Subcutaneous abdominal adipose tissue (tissue), 5 donors: ENCODE data around the gene STK32C.

Source experiments
- H3K27ac ChIP-seq: one replicate; pipeline ENCODE4 v1.7.0; 2013; ENCODE audit warnings: low read depth, mild to moderate bottlenecking, inconsistent platforms, low read length, moderate library complexity
- H3K27me3 ChIP-seq, 5 donors: one replicate each; pipeline ENCODE4 v1.7.0; 2013; ENCODE audit warnings: low read length in 5 of 5, inconsistent platforms in 1 of 5; ENCODE audit not compliant: control insufficient read depth in 5 of 5, insufficient read depth in 4 of 5
- H3K36me3 ChIP-seq, 5 donors: one replicate each; pipeline ENCODE4 v1.7.0; 2013; ENCODE audit warnings: low read length in 5 of 5; ENCODE audit not compliant: control insufficient read depth in 5 of 5, insufficient read depth in 5 of 5
- H3K4me1 ChIP-seq, 5 donors: one replicate each; pipeline ENCODE4 v1.7.0; 2013; ENCODE audit warnings: low read length in 5 of 5, mild to moderate bottlenecking in 3 of 5, moderate library complexity in 1 of 5; ENCODE audit not compliant: control insufficient read depth in 5 of 5, insufficient read depth in 5 of 5
- H3K4me3 ChIP-seq, 5 donors: one replicate each; pipeline ENCODE4 v1.7.0; 2013; ENCODE audit warnings: low read length in 5 of 5, low read depth in 1 of 5
- H3K9ac ChIP-seq, 5 donors: one replicate each; pipeline ENCODE4 v1.7.0; 2013; ENCODE audit warnings: low read length in 5 of 5, mild to moderate bottlenecking in 4 of 5, moderate library complexity in 3 of 5
- H3K9me3 ChIP-seq, 5 donors: one replicate each; pipeline ENCODE4 v1.7.0; 2013; ENCODE audit warnings: low read length in 5 of 5; ENCODE audit not compliant: control insufficient read depth in 5 of 5
- donor health status: healthy.
- donor health status: healthy.
- donor health status: healthy.
- donor health status: healthy.
- donor health status: healthy.

STK32C gene

GRCh38 chr10:132242103-132242840, 65.5 kb downstream of the STK32C start:
- Histone ChIP-seq H3K9ac (no peak overlapping the region), H3K9me3 (no peaks in the 10 kb centered on the region), H3K4me1 (peaks cover 0 to 14% (median 0%) of the 10 kb centered on the region in 5 donors)

GRCh38 chr10:132241496-132241895, 66.3 kb downstream of the STK32C start:
- no peak overlapping the region for H3K27ac ChIP-seq
- H3K4me1 ChIP-seq: peaks cover 0 to 14% (median 0%) of the 10 kb centered on the region in 5 donors
- peaks cover 0 to 4% (median 0%) of the 10 kb centered on the region in 5 donors for H3K27me3 ChIP-seq
- no peaks in the 10 kb centered on the region for H3K36me3 ChIP-seq
- no peak overlapping the region for H3K4me3 ChIP-seq
- H3K9ac ChIP-seq: no peak overlapping the region
- H3K9me3 ChIP-seq: no peaks in the 10 kb centered on the region

More at GRCh38 chr10:132242103-132242840, 65.5 kb downstream of the STK32C start:
- Histone ChIP-seq H3K36me3 (no peaks in the 10 kb centered on the region), H3K27me3 (peaks cover 0 to 4% (median 0%) of the 10 kb centered on the region in 5 donors), H3K27ac (no peak overlapping the region), H3K4me3 (no peak overlapping the region)

- Histone ChIP-seq H3K9me3 (no peaks in the 10 kb centered on the region), H3K36me3 (no peaks in the 10 kb centered on the region), H3K4me1 (peaks cover 0 to 14% (median 0%) of the 10 kb centered on the region in 5 donors), H3K27ac (no peak overlapping the region), H3K27me3 (peaks cover 0 to 4% (median 0%) of the 10 kb centered on the region in 5 donors), H3K9ac (no peak overlapping the region), H3K4me3 (no peak overlapping the region)
Observed at GRCh38 chr10:132241086-132241485, 66.7 kb downstream of the STK32C start.

GRCh38 chr10:132240581-132240980, 67.2 kb downstream of the STK32C start:
- H3K36me3 ChIP-seq: peaks cover 0 to 2% (median 0%) of the 10 kb centered on the region in 5 donors
- peaks cover 0 to 14% (median 0%) of the 10 kb centered on the region in 5 donors for H3K4me1 ChIP-seq
- H3K27me3 ChIP-seq: peaks cover 0 to 4% (median 0%) of the 10 kb centered on the region in 5 donors
- H3K27ac ChIP-seq: no peak overlapping the region
- no peaks in the 10 kb centered on the region for H3K9me3 ChIP-seq
- H3K4me3 ChIP-seq: no peak overlapping the region
- H3K9ac ChIP-seq: no peak overlapping the region

- H3K9me3 ChIP-seq: no peaks in the 10 kb centered on the region
- H3K4me1 ChIP-seq: peaks cover 0 to 14% (median 0%) of the 10 kb centered on the region in 5 donors
- H3K9ac ChIP-seq: no peak overlapping the region
- no peak overlapping the region for H3K4me3 ChIP-seq
- H3K27ac ChIP-seq: no peak overlapping the region
- H3K27me3 ChIP-seq: peaks cover 0 to 4% (median 0%) of the 10 kb centered on the region in 5 donors
- peaks cover 0 to 4% (median 0%) of the 10 kb centered on the region in 5 donors for H3K36me3 ChIP-seq
Observed at GRCh38 chr10:132240156-132240555, 67.6 kb downstream of the STK32C start.

- Histone ChIP-seq H3K9ac (no peak overlapping the region), H3K9me3 (no peaks in the 10 kb centered on the region), H3K27me3 (peaks cover 0 to 4% (median 0%) of the 10 kb centered on the region in 5 donors), H3K27ac (no peak overlapping the region), H3K36me3 (peaks cover 0 to 4% (median 0%) of the 10 kb centered on the region in 5 donors), H3K4me3 (no peak overlapping the region), H3K4me1 (peaks cover 0 to 14% (median 0%) of the 10 kb centered on the region in 5 donors)
Observed at GRCh38 chr10:132239126-132240031, 68.4 kb downstream of the STK32C start.

GRCh38 chr10:132238371-132239125, 69.2 kb downstream of the STK32C start:
- H3K27ac ChIP-seq: no peak overlapping the region
- peaks cover 0 to 17% (median 0%) of the 10 kb centered on the region in 5 donors for H3K4me1 ChIP-seq
- no peak overlapping the region for H3K9ac ChIP-seq
- H3K36me3 ChIP-seq: peaks cover 0 to 4% (median 0%) of the 10 kb centered on the region in 5 donors
- no peak overlapping the region for H3K4me3 ChIP-seq
- peaks cover 0 to 4% (median 0%) of the 10 kb centered on the region in 5 donors for H3K27me3 ChIP-seq
- no peaks in the 10 kb centered on the region for H3K9me3 ChIP-seq

GRCh38 chr10:132237871-132238270, 69.9 kb downstream of the STK32C start:
- H3K27ac ChIP-seq: no peak overlapping the region

GRCh38 chr10:132237396-132237795, 70.4 kb downstream of the STK32C start:
- H3K27me3 ChIP-seq: peaks cover 0 to 4% (median 0%) of the 10 kb centered on the region in 5 donors
- no peak overlapping the region for H3K9ac ChIP-seq
- H3K9me3 ChIP-seq: no peaks in the 10 kb centered on the region
- H3K4me3 ChIP-seq: no peak overlapping the region
- H3K4me1 ChIP-seq: peaks cover 0 to 25% (median 4%) of the 10 kb centered on the region in 5 donors
- peaks cover 0 to 4% (median 0%) of the 10 kb centered on the region in 5 donors for H3K36me3 ChIP-seq
- no peak overlapping the region for H3K27ac ChIP-seq

More at GRCh38 chr10:132237871-132238270, 69.9 kb downstream of the STK32C start:
- Histone ChIP-seq H3K9ac (no peak overlapping the region), H3K4me3 (no peak overlapping the region), H3K27me3 (peaks cover 0 to 4% (median 0%) of the 10 kb centered on the region in 5 donors), H3K4me1 (peaks cover 0 to 23% (median 3%) of the 10 kb centered on the region in 5 donors), H3K9me3 (no peaks in the 10 kb centered on the region), H3K36me3 (peaks cover 0 to 4% (median 0%) of the 10 kb centered on the region in 5 donors)
